Kidney epithelial cell (primary cell): ENCODE data around the gene ETV6. TPM values are rescaled to one million over a fixed set of nuclear protein-coding genes. Genes with fewer than 3 reads are reported as not detected.

Source experiments
- DNase-seq: peaks from one replicate; pipeline ENCODE4 v3.0.0-alpha.2; 2010; ENCODE audit warnings: low read depth
- H3K27me3 ChIP-seq: 2 replicates; pipeline ENCODE4 v1.6.0; 2011; ENCODE audit warnings: low read length; ENCODE audit not compliant: control insufficient read depth, insufficient read depth
- H3K36me3 ChIP-seq: 2 replicates; pipeline ENCODE4 v1.5.1; 2011; ENCODE audit warnings: low read length; ENCODE audit not compliant: control insufficient read depth, insufficient read depth
- H3K4me3 ChIP-seq: 2 replicates; pipeline ENCODE4 v1.5.1; 2011; ENCODE audit warnings: low read depth, mild to moderate bottlenecking, control low read depth, low read length
- CTCF ChIP-seq: IDR thresholded peaks from 2 replicates; pipeline ENCODE4 v1.5.1; 2011; ENCODE audit warnings: mild to moderate bottlenecking, moderate library complexity, low read length, control low read depth, inconsistent platforms; ENCODE audit not compliant: insufficient read depth, poor library complexity, severe bottlenecking
- total RNA-seq: library from RNA; depleted of rRNA; stranded (reverse); fragments of >200 nt; gene quantifications from 2 replicates; pipeline ENCODE4 v1.2.3, GENCODE V29; 2015

Gene ETV6
- total RNA-seq, 1 donor from 2014 or later = 17.6 TPM

GRCh38 chr12:11673666-11674461 is 24.4 kb downstream of the ETV6 start:
- H3K4me3 ChIP-seq = no peak overlapping the region
- no peak for TF ChIP-seq CTCF
- no peak for DNase-seq
- no peaks in the 10 kb centered on the region for H3K27me3 ChIP-seq
- no peaks in the 10 kb centered on the region for H3K36me3 ChIP-seq

DNA sequence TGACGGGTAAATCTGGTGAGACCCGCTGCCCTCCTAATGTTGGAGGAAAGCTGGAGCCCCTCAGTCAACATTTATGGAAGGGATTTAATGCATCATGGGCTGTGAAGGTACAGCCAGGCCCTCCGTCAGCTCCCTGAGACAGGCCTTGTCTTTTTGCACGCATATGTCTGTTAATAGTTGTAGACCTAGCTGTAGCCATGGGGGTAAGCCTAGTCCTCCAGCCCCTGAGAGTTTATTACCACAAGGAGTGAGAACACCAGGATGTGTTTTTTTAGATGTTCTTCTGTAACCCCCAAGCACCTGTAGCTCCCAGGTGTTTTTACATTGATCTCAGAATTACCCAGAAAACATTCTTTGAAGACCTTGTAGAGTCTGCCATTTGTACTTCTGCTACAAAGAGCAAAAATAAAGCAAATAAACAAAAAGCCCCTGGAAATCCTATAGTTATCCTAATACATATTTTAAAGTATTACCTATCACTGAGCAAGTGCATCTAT is 25.5 kb downstream of the ETV6 start:
- H3K4me3 ChIP-seq = no peak overlapping the region
- DNase-seq = no peak
- no peaks in the 10 kb centered on the region for H3K36me3 ChIP-seq
- H3K27me3 ChIP-seq = no peaks in the 10 kb centered on the region
- no peak for TF ChIP-seq CTCF

DNA sequence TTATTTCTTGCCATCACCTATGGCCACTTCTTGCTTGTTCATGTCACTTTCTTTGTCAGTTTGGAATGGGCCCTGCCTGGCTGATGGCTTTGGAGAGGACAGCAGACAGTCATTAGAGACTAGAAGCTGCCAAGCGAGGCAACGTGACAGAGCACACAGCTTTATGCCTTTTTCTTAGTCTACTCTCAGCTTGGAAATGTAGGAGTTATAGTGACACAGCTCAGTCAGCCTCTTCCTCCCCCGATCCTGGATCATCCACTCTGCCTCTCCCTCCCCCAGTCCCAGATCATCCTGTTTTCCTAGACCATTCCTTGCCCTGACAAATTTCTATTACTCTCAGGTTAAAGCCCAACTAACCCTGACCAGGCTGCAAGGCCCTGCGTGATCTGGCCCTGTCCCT is 26.6 kb downstream of the ETV6 start:
- no peak for TF ChIP-seq CTCF

GRCh38 chr12:11677093-11677492 is 27.6 kb downstream of the ETV6 start:
- H3K36me3 ChIP-seq = no peaks in the 10 kb centered on the region
- no peak for DNase-seq
- H3K27me3 ChIP-seq = no peaks in the 10 kb centered on the region
- no peak overlapping the region for H3K4me3 ChIP-seq
- no peak for TF ChIP-seq CTCF

More for the DNA sequence above, 26.6 kb downstream of the ETV6 start:
- no peak for DNase-seq
- Histone ChIP-seq H3K36me3 (no peaks in the 10 kb centered on the region), H3K4me3 (no peak overlapping the region), H3K27me3 (no peaks in the 10 kb centered on the region)

DNA sequence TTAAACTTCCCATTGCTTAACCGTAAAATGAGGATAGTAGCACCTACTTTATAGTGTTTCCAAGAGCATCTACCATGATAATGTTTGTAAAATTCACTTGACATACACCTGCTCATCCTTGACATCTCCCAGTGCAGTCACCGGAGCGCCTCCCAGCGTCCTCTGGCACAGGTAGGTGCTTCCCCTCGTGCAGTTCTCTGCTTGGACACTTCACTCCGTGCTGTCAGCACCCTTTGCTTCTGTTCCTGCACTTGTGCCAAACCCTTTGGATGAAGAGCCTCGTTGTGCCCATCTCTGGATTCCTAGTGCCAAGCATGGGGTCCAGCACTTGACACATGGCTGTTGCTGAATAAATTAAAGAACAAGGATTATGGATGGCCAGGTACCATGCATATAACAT is 28.3 kb downstream of the ETV6 start:
- H3K4me3 ChIP-seq = no peak overlapping the region
- H3K36me3 ChIP-seq = no peaks in the 10 kb centered on the region
- TF ChIP-seq CTCF = no peak
- H3K27me3 ChIP-seq = no peaks in the 10 kb centered on the region
- no peak for DNase-seq

- H3K4me3 ChIP-seq = no peak overlapping the region
- no peak for DNase-seq
- no peak for TF ChIP-seq CTCF
- H3K27me3 ChIP-seq = no peaks in the 10 kb centered on the region
- no peaks in the 10 kb centered on the region for H3K36me3 ChIP-seq
Measured at GRCh38 chr12:11678781-11679180, 29.3 kb downstream of the ETV6 start.
